Measurements from ENCODE around the gene TLL1.

DNA sequence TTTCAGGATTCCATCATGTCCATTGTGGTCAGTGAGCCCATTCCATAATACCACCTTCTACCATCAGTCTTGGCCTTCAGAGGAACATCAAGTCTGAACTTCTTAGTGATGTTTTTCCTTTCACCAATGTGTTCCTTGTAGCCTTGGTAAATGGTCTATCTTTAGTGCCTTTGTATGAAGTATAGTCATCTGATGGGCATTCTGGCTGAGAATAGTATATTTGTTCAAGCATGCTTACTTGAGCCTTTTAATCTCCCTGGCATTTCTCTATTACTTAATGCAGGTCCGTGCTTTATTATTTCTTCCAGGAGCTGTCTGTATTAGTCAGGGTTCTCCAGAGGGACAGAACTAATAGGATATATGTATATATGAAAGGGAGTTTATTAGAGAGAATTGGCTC, 99.7 kb downstream of the TLL1 start:
- TF ChIP-seq, protein P1, sequence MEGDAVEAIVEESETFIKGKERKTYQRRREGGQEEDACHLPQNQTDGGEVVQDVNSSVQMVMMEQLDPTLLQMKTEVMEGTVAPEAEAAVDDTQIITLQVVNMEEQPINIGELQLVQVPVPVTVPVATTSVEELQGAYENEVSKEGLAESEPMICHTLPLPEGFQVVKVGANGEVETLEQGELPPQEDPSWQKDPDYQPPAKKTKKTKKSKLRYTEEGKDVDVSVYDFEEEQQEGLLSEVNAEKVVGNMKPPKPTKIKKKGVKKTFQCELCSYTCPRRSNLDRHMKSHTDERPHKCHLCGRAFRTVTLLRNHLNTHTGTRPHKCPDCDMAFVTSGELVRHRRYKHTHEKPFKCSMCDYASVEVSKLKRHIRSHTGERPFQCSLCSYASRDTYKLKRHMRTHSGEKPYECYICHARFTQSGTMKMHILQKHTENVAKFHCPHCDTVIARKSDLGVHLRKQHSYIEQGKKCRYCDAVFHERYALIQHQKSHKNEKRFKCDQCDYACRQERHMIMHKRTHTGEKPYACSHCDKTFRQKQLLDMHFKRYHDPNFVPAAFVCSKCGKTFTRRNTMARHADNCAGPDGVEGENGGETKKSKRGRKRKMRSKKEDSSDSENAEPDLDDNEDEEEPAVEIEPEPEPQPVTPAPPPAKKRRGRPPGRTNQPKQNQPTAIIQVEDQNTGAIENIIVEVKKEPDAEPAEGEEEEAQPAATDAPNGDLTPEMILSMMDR (IDR thresholded peaks at IDR 0.05 in 8 of 11, conservative IDR thresholded peaks at IDR 0.05 in 3 of 11), result no peak
- no peak for TF ChIP-seq POLR2A (IDR thresholded peaks at IDR 0.05)

Measured in spleen (tissue), 7 donors.